WTC11 (cell line): ENCODE measurements around the gene KCND3. TPM values are rescaled to one million over a fixed set of nuclear protein-coding genes. Genes with fewer than 3 reads are reported as not detected.

Experiments
- ATAC-seq: fragments of 200-7000 bp; cut with Tn5 transposase; 2 replicates; pipeline ENCODE4 v1.10.0; 2021; ENCODE audit warnings: mild to moderate bottlenecking, moderate library complexity
- CTCF ChIA-PET: fragments of 300-600 bp; sonication (Branson Sonifier 250); formaldehyde crosslinking; loops from one replicate; lab custom pipeline; 2021; ENCODE audit warnings: antibody characterized with exemption; lab: Charles Lee
- POLR2A ChIA-PET: fragments of 350-600 bp; sonication (Branson Sonifier 250); formaldehyde crosslinking; loops from one replicate; lab custom pipeline; 2021; ENCODE audit warnings: antibody characterized with exemption; lab: Charles Lee
- DNase-seq: peaks from one replicate; pipeline ENCODE4 v3.0.0; 2021; ENCODE audit warnings: low spot score
- H3K27ac Mint-ChIP-seq: 2 replicates; pipeline ENCODE4 v1.8.0; 2021; ENCODE audit warnings: mixed read lengths
- H3K27me3 Mint-ChIP-seq: 2 replicates; pipeline ENCODE4 v1.8.0; 2021; ENCODE audit warnings: low read depth, mild to moderate bottlenecking, moderate library complexity, mixed read lengths
- H3K36me3 Mint-ChIP-seq: 2 replicates; pipeline ENCODE4 v1.8.0; 2021; ENCODE audit warnings: mixed read lengths
- H3K4me1 Mint-ChIP-seq: 2 replicates; pipeline ENCODE4 v1.8.0; 2022; ENCODE audit warnings: mixed read lengths
- H3K4me3 Mint-ChIP-seq: 2 replicates; pipeline ENCODE4 v1.8.0; 2021; ENCODE audit warnings: mild to moderate bottlenecking, moderate library complexity, mixed read lengths
- H3K9me3 Mint-ChIP-seq: 2 replicates; pipeline ENCODE4 v1.8.0; 2021; ENCODE audit warnings: mixed read lengths
- AR ChIP-seq: fragments of 250-450 bp; sonication (Bioruptor Pico); IDR thresholded peaks from 2 replicates; pipeline ENCODE4 v1.9.0; 2021; ENCODE audit warnings: mild to moderate bottlenecking
- ATF1 ChIP-seq: sonication (generic); formaldehyde crosslinking; IDR thresholded peaks from 2 replicates; pipeline ENCODE4 v1.8.1; 2023; ENCODE audit warnings: mild to moderate bottlenecking, moderate library complexity, missing genetic modification reagents
- ATF3 ChIP-seq: sonication (generic); formaldehyde crosslinking; conservative IDR thresholded peaks from 2 replicates; pipeline ENCODE4 v1.8.1; 2022; ENCODE audit warnings: mild to moderate bottlenecking, missing genetic modification reagents
- E2F1 ChIP-seq: sonication (generic); formaldehyde crosslinking; IDR thresholded peaks from 2 replicates; pipeline ENCODE4 v1.8.0; 2022; ENCODE audit warnings: mild to moderate bottlenecking, missing genetic modification reagents
- FOXK1 ChIP-seq: sonication (generic); formaldehyde crosslinking; IDR thresholded peaks from 2 replicates; pipeline ENCODE4 v1.8.0; 2022; ENCODE audit warnings: mild to moderate bottlenecking, moderate library complexity, missing genetic modification reagents
- GABPB1 ChIP-seq: sonication (generic); formaldehyde crosslinking; IDR thresholded peaks from 2 replicates; pipeline ENCODE4 v1.8.1; 2023; ENCODE audit warnings: mild to moderate bottlenecking, missing genetic modification reagents
- GTF2I ChIP-seq: fragments of 250-450 bp; sonication (Bioruptor Pico); conservative IDR thresholded peaks from 2 replicates; pipeline ENCODE4 v1.4.0; 2021; ENCODE audit warnings: mild to moderate bottlenecking
- HMGA2 ChIP-seq: fragments of 250-450 bp; sonication (Bioruptor Pico); IDR thresholded peaks from 2 replicates; pipeline ENCODE4 v1.4.0; 2021; ENCODE audit warnings: mild to moderate bottlenecking, moderate library complexity
- HMGXB4 ChIP-seq: sonication (generic); formaldehyde crosslinking; IDR thresholded peaks from 2 replicates; pipeline ENCODE4 v1.8.1; 2023; ENCODE audit warnings: mild to moderate bottlenecking, moderate library complexity, missing genetic modification reagents
- MXD4 ChIP-seq: fragments of 250-450 bp; sonication (Bioruptor Pico); IDR thresholded peaks from 2 replicates; pipeline ENCODE4 v1.8.0; 2021; ENCODE audit warnings: mild to moderate bottlenecking, moderate library complexity, borderline replicate concordance
- NR2C2 ChIP-seq: sonication (generic); formaldehyde crosslinking; IDR thresholded peaks from 2 replicates; pipeline ENCODE4 v1.8.0; 2022; ENCODE audit warnings: mild to moderate bottlenecking, missing genetic modification reagents
- NR3C1 ChIP-seq: sonication (generic); formaldehyde crosslinking; conservative IDR thresholded peaks from 2 replicates; pipeline ENCODE4 v1.8.1; 2023; ENCODE audit warnings: low read depth, mild to moderate bottlenecking, missing genetic modification reagents
- RELA ChIP-seq: sonication (generic); formaldehyde crosslinking; IDR thresholded peaks from 2 replicates; pipeline ENCODE4 v1.8.1; 2022; ENCODE audit warnings: missing genetic modification reagents, mild to moderate bottlenecking, borderline replicate concordance
- STAT6 ChIP-seq: sonication (generic); formaldehyde crosslinking; conservative IDR thresholded peaks from 2 replicates; pipeline ENCODE4 v1.8.1; 2023; ENCODE audit warnings: mild to moderate bottlenecking, low read depth, missing genetic modification reagents, moderate library complexity
- TEAD1 ChIP-seq: sonication (generic); formaldehyde crosslinking; IDR thresholded peaks from 2 replicates; pipeline ENCODE4 v1.8.0; 2022; ENCODE audit warnings: mild to moderate bottlenecking, missing genetic modification reagents
- USF2 ChIP-seq: sonication (generic); formaldehyde crosslinking; IDR thresholded peaks from 2 replicates; pipeline ENCODE4 v1.8.1; 2023; ENCODE audit warnings: mild to moderate bottlenecking, missing genetic modification reagents, moderate library complexity
- ZBTB21 ChIP-seq: sonication (generic); formaldehyde crosslinking; IDR thresholded peaks from 2 replicates; pipeline ENCODE4 v1.8.1; 2023; ENCODE audit warnings: mild to moderate bottlenecking, missing genetic modification reagents, borderline replicate concordance
- ZBTB43 ChIP-seq: sonication (generic); formaldehyde crosslinking; IDR thresholded peaks from 2 replicates; pipeline ENCODE4 v1.8.1; 2023; ENCODE audit warnings: mild to moderate bottlenecking, missing genetic modification reagents
- ZNF232 ChIP-seq: sonication (generic); formaldehyde crosslinking; IDR thresholded peaks from 2 replicates; pipeline ENCODE4 v1.8.0; 2022; ENCODE audit warnings: mild to moderate bottlenecking, missing genetic modification reagents
- ZNF317 ChIP-seq: sonication (generic); formaldehyde crosslinking; IDR thresholded peaks from 2 replicates; pipeline ENCODE4 v1.8.1; 2023; ENCODE audit warnings: low read depth, mild to moderate bottlenecking, moderate library complexity, missing genetic modification reagents, borderline replicate concordance
- total RNA-seq: library from RNA; stranded (reverse); gene quantifications from 3 replicates; pipeline ENCODE4 v1.2.3, GENCODE V29; 2021
- TF ChIP-seq, protein P1 (sequence below): fragments of 250-450 bp; sonication (Bioruptor Pico); IDR thresholded peaks from 2 replicates; pipeline ENCODE4 v1.9.0; 2021; ENCODE audit warnings: moderate library complexity, mild to moderate bottlenecking, inconsistent platforms, borderline replicate concordance
- TF ChIP-seq, protein P2 (sequence below): fragments of 200-600 bp; IDR thresholded peaks from 2 replicates; pipeline ENCODE4 v1.8.0; 2022; ENCODE audit warnings: antibody characterized with exemption

The KCND3 gene
- total RNA-seq, 1 experiment from 2014 or later = 0.35 TPM

GRCh38 chr1:111786669-111787207 lies 202.7 kb downstream of the KCND3 start:
- no peak for ATAC-seq
- ChIA-PET POLR2A (no interaction called here), CTCF (no interaction called here)
- no peak for DNase-seq
- H3K4me3 Mint-ChIP-seq = no peak overlapping the region
- H3K36me3 Mint-ChIP-seq = no peaks in the 10 kb centered on the region
- no peaks in the 10 kb centered on the region; the same call in 1 of the 2 replicates for H3K27me3 Mint-ChIP-seq
- H3K27ac Mint-ChIP-seq = no peak overlapping the region
- peaks cover 5% of the 10 kb centered on the region; the same call in 1 of the 2 replicates for H3K4me1 Mint-ChIP-seq
- no peaks in the 10 kb centered on the region for H3K9me3 Mint-ChIP-seq
- TF ChIP-seq AR (CRISPR knock-in tag) = no peak
- no peak for TF ChIP-seq HMGA2 (CRISPR knock-in tag)
- TF ChIP-seq FOXK1 (CRISPR knock-in tag) = no peak
- TF ChIP-seq ATF3 = no peak
- TF ChIP-seq ATF1 = no peak
- no peak for TF ChIP-seq GABPB1 (CRISPR knock-in tag)
- no peak for TF ChIP-seq GTF2I (CRISPR knock-in tag)
- no peak for TF ChIP-seq ZBTB21 (CRISPR knock-in tag)
- TF ChIP-seq ZBTB43 = no peak
- TF ChIP-seq ZNF232 = no peak
- no peak for TF ChIP-seq USF2 (CRISPR knock-in tag)
- no peak for TF ChIP-seq HMGXB4 (CRISPR knock-in tag)
- no peak for TF ChIP-seq NR3C1 (CRISPR knock-in tag)
- TF ChIP-seq RELA = no peak
- TF ChIP-seq, protein P1, sequence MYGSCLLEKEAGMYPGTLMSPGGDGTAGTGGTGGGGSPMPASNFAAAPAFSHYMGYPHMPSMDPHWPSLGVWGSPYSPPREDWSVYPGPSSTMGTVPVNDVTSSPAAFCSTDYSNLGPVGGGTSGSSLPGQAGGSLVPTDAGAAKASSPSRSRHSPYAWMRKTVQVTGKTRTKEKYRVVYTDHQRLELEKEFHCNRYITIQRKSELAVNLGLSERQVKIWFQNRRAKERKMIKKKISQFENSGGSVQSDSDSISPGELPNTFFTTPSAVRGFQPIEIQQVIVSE (CRISPR knock-in tag) = no peak
- no peak for TF ChIP-seq ZNF317 (CRISPR knock-in tag)
- TF ChIP-seq TEAD1 (CRISPR knock-in tag) = no peak
- TF ChIP-seq MXD4 = no peak

DNA sequence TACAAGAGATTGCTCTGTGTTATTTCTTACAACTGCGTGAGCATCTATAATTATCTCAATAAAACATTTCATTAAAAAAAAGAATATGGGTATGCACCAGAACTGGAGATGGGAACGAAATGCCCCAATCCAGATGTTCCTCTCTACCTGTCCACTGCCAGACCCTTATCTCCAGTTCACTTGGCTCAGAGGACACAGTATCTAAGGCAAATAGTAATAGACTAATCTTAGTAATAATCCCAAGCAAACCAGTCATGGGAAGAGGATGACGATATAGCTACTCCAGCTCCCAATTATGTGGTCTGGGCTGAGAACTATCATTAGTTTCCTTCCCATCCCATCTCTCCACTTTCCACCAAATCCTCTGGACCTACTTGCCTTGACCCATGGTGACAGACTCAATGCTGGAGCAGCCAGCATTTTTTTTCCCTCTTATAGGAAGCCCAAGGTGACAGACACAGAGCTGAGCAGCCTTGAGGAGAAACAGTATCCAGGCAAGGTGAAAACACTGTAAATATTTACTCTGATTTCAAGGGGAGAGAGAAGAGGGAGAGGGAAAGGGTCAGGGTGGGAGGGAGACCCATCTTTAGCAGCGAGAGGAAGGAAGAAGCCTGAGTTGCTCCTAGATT lies 205.1 kb downstream of the KCND3 start:
- Mint-ChIP-seq H3K36me3 (no peaks in the 10 kb centered on the region), H3K27me3 (no peaks in the 10 kb centered on the region; the same call in 1 of the 2 replicates), H3K9me3 (no peaks in the 10 kb centered on the region), H3K4me1 (peaks cover 5% of the 10 kb centered on the region; the same call in 1 of the 2 replicates), H3K4me3 (no peak overlapping the region), H3K27ac (no peak overlapping the region)
- ChIA-PET CTCF (interaction anchor here (0.6 kb wide), 2 partner anchors 11 to 599 kb away, joined by 3 read pairs; no protein-coding TSS in a partner anchor), POLR2A (no interaction called here)
- ATAC-seq (no peak), DNase-seq (no peak)
- TF ChIP-seq STAT6 (CRISPR knock-in tag) (no peak), NR2C2 (CRISPR knock-in tag) (no peak), E2F1 (CRISPR knock-in tag) (no peak)
- TF ChIP-seq, protein P2, sequence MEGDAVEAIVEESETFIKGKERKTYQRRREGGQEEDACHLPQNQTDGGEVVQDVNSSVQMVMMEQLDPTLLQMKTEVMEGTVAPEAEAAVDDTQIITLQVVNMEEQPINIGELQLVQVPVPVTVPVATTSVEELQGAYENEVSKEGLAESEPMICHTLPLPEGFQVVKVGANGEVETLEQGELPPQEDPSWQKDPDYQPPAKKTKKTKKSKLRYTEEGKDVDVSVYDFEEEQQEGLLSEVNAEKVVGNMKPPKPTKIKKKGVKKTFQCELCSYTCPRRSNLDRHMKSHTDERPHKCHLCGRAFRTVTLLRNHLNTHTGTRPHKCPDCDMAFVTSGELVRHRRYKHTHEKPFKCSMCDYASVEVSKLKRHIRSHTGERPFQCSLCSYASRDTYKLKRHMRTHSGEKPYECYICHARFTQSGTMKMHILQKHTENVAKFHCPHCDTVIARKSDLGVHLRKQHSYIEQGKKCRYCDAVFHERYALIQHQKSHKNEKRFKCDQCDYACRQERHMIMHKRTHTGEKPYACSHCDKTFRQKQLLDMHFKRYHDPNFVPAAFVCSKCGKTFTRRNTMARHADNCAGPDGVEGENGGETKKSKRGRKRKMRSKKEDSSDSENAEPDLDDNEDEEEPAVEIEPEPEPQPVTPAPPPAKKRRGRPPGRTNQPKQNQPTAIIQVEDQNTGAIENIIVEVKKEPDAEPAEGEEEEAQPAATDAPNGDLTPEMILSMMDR = no peak
